GM18867 (cell line): ENCODE results near the gene PRSS33.
A peak's percentile ranks its signal among the peaks of the same experiment; 100 is the strongest.

Source experiments
- ATAC-seq: cut with Tn5 transposase; IDR thresholded peaks from one replicate; pipeline ENCODE4 v1.9.1; 2021; ENCODE audit warnings: mild to moderate bottlenecking, moderate library complexity; ENCODE audit not compliant: unreplicated experiment

PRSS33 gene

GRCh38 chr16:2766430-2767139, 20.8 kb downstream of the PRSS33 start:
- ATAC-seq = no peak

- no peak for ATAC-seq
Observed at GRCh38 chr16:2765462-2766404, 21.6 kb downstream of the PRSS33 start.

GRCh38 chr16:2764718-2765117, 22.6 kb downstream of the PRSS33 start:
- no peak for ATAC-seq

GRCh38 chr16:2763173-2763572, 24.2 kb downstream of the PRSS33 start:
- no peak for ATAC-seq

- no peak for ATAC-seq
Observed at GRCh38 chr16:2762711-2763110, 24.6 kb downstream of the PRSS33 start.

GRCh38 chr16:2761886-2762583, 25.3 kb downstream of the PRSS33 start:
- no peak for ATAC-seq

- no peak for ATAC-seq
Observed at GRCh38 chr16:2761472-2761871, 25.9 kb downstream of the PRSS33 start.

- no peak for ATAC-seq
Observed at GRCh38 chr16:2757344-2757743, 30.0 kb downstream of the PRSS33 start.

- no peak for ATAC-seq
Observed at GRCh38 chr16:2756288-2757015, 30.9 kb downstream of the PRSS33 start.

- ATAC-seq = no peak
Observed at GRCh38 chr16:2755158-2755557, 32.2 kb downstream of the PRSS33 start.

- no peak for ATAC-seq
Observed at GRCh38 chr16:2753733-2754020, 33.7 kb downstream of the PRSS33 start.

- peak; percentile 43 for ATAC-seq
Observed at GRCh38 chr16:2752850-2753732, 34.3 kb downstream of the PRSS33 start.

- ATAC-seq = peak; percentile 76
Observed at GRCh38 chr16:2752035-2752849, 35.1 kb downstream of the PRSS33 start, which contains the start of gene SRRM2. TSS of gene SRRM2 (plus strand) at chr16:2752638. CDS start at chr16:2756365, 3,727 bp downstream.

- ATAC-seq = peak; percentile 42
Observed at GRCh38 chr16:2751577-2752034, 35.8 kb downstream of the PRSS33 start.

- ATAC-seq = no peak
Observed at GRCh38 chr16:2749936-2750335, 37.4 kb downstream of the PRSS33 start.

- ATAC-seq = no peak
Observed at GRCh38 chr16:2749476-2749875, 37.9 kb downstream of the PRSS33 start.

GRCh38 chr16:2748757-2749455, 38.5 kb downstream of the PRSS33 start:
- no peak for ATAC-seq

GRCh38 chr16:2745961-2746360, 41.4 kb downstream of the PRSS33 start:
- ATAC-seq = no peak
